H4 (cell line): ENCODE results near the gene PCNX1. TPM values are rescaled to one million over a fixed set of nuclear protein-coding genes. Genes with fewer than 3 reads are reported as not detected.

ENCODE experiments used
- DNase-seq: peaks from one replicate; pipeline ENCODE4 v3.0.0-alpha.2; 2015; ENCODE audit warnings: low spot score
- total RNA-seq: library from RNA; depleted of rRNA; stranded (reverse); fragments of >200 nt; shearing (Covaris generic); gene quantifications from 2 replicates; pipeline ENCODE4 v1.2.3, GENCODE V29; 2014

PCNX1 gene
- total RNA-seq, 1 experiment from 2014 or later, result 22.2 TPM

DNA sequence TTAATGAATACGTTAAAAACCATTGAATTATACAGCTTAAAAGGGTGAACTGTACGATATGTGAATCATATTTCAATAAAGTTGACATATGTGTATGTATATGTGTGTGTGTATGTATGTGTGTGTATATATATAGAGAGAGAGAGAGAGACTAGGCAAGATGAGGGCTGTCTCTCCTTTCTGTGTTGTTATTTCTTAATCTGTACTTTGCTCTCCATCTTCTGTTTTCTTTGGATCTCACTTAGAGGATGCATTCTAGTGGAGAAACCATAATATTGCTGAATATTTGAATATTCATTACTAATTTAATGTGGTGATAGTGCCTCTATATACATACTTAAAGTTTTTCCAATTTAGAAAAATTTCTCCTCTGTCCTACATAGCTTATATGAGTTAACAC is 50.5 kb downstream of the PCNX1 start:
- no peak for DNase-seq

DNA sequence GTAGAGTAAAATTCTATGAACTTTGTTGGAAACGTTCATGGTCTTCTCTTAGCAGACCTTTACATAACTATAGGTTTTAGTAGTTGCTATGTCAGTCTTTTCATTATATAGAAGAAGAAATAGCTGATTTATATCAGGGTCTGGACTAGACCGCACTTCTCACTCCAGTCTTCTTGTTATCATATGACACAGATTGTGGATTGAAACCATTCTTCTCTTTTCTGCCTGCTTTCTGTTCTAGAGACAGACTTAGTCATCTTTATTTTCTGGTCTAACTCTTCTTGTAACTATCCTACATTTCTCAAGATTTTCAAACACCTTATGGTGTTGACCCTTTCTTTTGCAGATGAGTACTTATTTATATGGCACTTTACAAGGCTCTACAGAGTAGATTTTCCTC is 55.7 kb downstream of the PCNX1 start:
- DNase-seq, result no peak

DNA sequence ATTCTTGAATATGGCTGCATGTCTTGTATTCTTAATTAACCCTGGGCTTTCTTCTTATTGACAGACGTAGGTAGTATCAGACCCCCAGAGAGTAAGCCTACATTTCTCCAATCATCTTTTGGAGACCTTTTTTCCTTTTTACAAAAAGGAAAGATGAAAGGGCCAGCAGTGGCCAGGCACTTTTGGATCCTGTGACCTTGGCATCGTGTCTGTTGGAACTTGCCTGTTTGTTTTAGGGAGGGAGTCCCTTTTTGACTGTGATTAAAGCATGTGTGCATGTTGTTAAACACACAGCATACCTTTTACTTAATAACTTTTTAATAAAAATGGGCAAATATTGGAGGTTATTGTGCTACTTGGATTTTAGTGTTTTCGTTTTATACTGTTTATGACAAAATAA is 57.2 kb downstream of the PCNX1 start:
- DNase-seq, result no peak

DNA sequence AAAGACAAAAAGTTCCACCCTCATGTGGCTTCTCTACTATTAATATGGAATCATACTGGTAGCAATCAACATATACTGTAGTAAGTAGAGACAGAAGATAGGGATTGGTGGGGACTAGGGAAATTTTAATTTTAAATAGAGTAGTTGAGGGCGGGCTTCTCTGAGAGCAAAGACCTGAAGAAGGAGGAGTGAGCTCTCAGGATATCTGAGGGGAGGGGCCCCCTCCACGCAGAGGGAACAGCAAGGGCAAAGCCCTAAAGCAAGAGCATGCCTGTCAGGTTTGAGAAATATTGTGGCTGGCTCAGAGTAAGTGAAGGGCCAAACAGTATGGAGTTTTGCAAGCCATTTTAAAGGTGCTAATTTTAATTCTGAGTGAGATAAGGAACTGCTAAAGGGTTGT is 64.3 kb downstream of the PCNX1 start:
- DNase-seq, result no peak

DNA sequence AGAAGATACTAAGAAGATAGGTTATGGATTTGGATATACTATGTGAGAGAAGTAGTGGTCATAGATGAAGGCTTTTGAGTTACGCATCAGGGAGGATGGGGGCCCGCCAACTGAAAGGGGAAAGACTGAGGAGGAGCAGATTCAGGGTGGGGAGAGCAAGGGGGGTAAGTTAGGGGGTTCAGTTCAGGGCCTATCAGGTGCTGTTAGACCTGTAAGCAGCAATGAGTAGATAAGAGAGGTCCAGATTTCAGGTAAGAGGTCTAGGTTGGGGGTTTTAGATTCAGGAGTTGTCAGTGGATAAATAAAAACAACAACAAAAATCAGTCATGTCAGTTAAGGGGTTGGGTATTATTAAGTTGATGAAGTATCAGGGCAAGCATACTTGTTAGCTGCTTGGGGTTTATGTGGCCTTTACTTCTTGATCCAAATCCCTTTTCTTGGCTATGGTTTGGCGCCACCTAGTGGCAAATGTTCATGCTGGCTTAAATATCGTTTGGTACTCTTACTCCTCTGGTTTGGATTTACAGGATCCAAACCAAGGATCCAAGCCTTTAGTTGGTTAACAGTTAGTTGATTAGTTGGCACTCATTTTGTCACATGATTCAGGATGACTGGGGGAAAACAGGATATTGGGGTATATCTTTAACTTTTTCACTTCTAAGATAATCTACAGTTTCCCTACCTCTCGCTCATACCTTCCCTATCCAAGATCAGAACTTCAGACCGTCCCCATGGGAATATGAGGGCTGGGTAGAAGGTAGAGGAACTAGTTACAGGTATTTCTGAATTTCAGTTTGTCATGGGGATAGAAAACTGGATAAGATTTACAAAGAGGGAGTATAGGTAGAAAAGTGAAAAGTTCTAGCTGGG is 65.1 kb downstream of the PCNX1 start:
- peak; percentile 69 for DNase-seq

DNA sequence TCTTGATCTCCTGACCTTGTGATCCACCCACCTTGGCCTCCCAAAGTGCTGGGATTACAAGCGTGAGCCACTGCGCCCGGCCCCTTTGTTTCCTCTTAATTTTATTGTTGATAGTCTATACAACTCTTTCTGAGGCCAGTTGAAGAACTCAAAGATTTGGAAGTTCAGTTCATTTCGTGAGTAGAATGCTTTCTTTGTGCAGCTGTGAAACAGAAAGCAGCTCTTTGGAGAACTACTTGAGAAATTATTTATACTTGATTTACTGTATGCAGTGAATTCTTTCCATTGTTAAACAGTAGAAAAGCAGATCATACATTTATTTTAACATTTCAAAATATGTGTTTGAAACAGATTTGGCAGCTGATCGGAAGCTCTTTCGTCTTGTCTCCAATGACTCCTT is 69.3 kb downstream of the PCNX1 start:
- no peak for DNase-seq

DNA sequence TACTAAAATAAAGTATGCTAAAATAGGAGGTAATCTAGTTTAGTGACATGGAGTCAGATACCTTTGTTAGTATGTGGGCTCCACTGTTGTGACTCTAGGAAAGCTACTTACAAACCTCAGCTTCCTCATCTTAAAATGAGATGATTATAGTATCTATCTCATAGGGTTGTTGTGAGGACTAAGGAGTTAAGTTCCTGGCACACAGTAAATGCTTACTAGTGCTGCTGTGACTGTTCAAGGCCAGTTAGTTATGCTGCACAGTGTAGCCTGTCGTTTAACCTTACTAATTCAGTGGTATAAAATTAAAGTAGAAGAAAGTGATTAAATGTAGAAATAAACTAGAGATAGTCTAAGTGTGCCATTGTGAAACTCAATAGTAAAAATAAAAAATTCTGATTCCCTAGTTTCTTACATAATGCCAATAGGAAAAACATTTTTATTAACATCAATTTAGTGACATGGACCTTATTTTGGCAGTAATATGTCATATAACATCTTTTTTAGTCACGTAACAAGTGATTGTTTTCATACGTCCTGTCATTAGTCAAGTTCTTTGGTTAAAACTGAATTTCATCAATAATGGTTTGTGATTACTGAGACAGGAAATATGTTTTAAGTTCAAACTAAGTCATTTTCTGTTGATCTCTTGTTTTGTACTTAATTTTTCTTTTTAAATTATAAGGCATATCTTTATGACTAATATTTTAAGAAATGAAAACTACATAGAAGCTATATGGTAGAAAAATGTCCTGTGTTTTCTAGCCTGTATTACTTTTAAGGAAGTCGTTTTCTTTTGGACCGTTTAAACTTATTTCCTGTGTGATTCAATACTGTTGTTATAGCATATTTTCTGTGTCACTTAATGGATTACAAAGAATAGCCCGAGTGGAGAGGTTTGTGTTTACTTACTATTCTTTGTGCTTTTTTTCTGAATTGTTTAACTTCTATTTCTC is 74.0 kb downstream of the PCNX1 start:
- no peak for DNase-seq

DNA sequence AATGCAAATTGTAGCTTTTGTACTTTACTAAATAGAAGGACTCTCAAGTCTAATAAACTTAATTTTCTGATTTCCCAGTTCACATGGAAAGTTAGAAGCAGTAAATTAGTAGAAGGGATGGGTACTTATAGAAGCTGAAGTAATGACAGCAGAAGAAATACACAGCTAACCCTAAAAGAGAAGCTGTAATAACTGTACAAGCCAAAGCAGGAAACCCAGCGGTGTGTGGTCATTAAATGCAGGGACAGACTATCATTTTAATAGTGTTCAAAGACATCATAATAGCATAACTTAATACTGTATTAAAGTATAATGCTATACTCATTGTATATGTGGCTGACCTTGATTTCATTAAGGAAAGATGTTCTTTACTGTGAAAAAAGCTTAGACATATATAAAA is 74.9 kb downstream of the PCNX1 start:
- DNase-seq, result no peak

DNA sequence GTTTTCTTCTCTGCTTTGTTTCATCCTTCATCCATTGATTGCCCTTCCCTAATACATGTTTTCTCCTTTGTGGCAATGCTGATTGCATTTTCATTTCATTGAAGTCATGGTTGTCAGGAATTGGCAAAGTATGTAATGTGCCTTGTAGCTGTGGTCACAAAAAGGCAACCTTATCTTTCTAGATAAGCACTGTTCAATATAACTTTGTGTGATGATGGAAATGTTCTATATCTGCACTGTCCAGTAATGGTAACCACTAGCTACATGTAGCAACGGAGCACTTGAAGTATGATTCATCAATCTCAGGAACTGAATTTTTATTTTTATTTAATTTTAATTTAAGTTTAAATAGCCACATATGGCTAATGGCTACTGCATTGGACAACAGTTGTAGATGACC is 79.8 kb downstream of the PCNX1 start:
- no peak for DNase-seq

DNA sequence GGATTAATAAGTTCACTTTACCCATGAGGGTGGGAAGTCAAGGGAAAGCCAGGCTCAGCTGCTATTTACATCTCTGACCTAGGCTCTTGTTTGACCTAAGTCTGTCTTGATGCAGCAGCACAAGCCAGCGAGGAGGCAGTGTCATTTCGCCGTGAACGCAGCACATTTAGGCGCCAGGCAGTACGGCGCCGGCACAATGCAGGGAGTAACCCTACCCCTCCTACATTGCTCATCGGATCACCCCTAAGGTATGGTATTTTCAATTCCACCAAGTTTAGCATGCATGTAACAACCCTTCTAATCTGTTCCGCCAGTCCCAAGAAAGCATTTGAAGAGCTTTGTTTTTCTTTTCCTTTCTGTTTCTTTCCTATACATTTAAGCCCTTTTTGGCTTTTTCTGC is 81.2 kb downstream of the PCNX1 start:
- no peak for DNase-seq

DNA sequence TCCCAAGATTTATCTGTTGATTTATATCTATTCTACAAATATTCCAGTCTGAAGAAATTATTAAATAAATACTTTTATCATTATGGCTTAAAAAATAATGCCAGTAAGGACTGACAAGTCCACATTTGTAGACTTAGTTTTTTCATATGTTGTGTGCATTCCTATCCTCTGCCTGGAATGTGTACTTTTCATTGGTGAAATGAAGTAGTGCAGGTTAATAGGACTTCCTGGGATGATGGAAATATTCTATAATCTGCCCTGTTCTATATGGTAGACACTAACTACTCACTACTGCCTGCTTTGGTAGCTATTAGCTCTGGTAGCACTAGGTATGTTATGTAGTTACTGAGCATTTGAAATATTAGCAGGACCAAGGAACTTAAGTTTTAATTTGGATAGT is 86.7 kb downstream of the PCNX1 start:
- no peak for DNase-seq

DNA sequence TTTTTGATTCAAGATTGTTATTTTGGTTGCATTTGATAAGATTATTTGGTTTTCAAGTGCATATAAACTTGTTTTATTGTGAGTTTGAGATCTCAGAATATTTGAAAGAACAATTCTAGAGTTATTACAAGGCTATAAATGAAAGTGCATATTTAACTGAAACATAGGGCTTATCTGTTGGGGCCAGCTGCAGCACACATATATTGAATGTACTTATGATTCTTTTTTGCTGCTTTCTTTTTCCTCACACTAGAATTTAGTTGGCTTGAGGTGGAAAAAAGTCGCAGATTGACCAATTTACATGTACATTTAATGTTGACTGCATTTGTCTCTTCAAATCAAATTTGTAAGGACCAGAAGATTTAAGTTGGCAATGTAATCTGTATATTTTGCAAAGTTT is 88.0 kb downstream of the PCNX1 start:
- DNase-seq, result no peak

DNA sequence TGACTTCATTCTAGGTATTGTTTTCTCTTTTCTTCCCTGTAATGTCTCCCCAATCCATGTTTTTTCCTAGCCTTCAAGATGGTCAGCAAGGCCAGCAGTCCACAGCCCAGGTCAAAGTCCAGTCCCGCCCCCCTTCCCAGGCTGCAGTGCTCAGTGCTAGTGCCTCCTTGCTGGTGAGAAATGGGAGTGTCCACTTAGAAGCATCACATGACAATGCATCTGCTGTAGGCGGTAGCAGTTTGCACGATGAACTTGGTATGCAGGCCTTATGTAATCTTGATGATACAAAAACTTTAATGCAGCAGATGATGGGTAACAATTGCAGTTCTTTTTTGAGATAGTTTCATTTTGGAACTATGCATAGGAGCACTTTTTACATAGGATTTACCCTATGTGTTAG is 88.4 kb downstream of the PCNX1 start:
- DNase-seq, result no peak

DNA sequence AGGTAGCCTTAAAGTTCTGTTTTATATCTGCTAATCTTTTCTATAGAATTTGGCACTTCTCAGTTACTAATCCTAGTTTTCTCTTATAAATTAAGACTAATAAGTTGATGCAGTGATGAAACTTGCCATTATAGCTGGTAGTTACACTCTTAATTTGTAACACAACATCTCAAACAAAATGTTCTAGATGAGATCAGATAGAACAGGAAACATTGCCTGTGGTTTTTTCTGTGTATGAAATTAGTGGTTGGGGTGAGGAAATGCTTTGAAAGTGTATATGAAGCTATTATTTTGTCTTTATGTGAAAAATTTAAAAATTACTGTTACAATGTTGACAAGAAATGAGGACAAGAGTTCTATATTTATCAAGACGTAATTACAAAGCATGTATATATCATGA is 91.9 kb downstream of the PCNX1 start:
- DNase-seq, result no peak

DNA sequence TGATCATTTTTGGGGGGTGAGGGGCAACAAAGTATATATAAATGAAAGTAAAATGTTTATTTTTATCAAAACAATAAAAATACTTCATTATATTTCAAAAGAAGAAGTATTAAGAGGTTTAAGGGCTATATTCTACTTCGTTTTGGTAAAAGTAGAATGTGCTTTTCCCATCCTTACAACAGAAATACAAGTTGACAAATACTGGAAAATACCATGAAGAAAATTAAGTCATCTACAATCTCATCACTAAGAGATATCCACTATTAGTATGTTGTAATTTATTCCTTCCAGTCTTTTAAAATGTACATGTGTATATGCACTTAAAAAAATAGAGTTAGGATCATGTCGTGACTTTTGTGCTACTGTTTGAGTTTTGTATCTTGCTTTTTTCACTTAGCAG is 92.8 kb downstream of the PCNX1 start:
- no peak for DNase-seq

DNA sequence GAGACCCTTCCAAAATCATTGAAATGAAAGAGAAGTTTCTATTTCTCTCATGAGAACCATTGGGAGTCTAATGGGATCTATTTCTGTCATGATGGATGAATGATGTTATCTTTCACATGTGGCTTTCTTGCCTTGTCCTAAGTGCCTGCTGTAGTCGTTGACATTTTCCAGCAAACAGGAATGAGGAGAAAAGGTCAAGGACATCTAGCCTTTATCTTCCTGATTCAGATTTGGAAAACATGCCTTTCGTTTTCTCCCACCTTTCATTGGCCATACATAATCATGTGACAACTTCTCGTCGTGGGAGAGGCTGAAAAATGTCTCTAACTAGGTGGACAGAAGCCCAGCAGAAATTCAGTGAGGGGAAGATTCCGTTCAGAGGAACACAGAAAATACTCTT is 94.5 kb downstream of the PCNX1 start:
- no peak for DNase-seq

DNA sequence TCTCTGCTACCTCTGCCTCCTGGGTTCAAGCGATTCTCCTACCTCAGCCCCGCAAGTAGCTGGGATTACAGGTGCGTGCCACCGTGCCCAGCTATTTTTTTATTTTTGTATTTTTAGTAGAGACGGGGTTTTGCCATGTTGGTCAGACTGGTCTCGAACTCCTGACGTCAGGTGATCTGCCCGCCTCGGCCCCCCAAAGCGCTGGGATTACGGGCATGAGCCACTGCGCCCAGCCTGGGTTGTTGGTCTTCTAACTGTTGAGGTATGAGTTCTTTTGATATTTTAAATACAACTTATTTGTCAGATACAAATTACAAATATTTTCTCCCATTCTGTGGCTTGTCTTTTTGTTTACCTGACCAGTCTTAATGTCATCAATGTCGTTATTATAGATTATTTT is 95.9 kb downstream of the PCNX1 start:
- no peak for DNase-seq

DNA sequence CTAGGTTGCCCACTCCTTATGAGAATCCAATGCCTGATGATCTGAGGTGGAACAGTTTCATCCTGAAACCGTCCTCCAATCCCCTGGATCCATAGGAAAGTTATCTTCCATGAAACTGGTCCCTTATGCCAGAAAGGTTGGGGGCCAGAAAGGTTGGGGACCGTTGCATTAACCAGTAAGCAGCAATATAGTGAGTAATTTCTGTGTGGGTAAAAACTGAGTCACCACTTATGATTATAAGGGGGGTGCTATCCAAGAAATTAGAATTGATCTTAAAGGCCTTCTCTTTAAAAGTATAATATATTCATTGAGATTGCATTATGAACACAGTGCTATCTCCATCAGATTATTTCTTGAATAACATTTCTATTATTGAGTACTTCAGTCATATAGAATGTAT is 97.2 kb downstream of the PCNX1 start:
- no peak for DNase-seq

DNA sequence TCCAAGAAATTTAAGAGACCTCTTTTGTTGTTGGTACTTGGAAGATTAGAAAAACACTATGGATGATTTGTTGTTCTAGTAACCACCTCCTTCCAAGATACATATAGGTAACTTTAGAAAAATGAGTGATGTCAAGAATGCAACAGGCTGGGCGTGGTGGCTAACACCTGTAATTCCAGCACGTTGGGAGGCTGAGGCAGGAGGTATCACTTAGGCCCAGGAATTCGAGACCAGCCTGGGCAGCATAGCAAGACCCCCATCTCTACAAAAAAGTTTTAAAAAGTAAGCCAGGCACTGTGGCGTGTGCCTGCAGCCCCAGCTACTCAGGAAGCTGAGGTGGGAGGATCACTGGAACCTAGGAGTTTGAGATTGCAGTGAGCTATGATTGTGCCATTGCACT is 97.8 kb downstream of the PCNX1 start:
- DNase-seq, result no peak

DNA sequence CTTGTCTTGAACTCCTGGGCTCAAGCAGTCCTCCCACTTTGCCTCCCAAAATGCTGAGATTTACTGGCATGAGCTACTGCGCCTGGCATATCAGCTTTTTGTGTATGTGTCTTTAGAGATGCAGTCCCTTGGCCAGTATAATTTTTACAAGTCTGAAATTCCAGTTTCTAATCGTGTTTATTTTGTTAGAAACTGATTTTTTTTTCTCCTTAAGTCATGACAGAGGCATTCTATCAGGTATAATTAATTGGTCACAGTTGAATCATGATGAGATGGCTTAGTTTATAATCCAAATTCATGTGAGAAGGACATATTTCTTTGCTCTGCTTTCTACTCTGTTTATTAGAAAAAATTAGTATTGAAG is 98.9 kb downstream of the PCNX1 start:
- no peak for DNase-seq

DNA sequence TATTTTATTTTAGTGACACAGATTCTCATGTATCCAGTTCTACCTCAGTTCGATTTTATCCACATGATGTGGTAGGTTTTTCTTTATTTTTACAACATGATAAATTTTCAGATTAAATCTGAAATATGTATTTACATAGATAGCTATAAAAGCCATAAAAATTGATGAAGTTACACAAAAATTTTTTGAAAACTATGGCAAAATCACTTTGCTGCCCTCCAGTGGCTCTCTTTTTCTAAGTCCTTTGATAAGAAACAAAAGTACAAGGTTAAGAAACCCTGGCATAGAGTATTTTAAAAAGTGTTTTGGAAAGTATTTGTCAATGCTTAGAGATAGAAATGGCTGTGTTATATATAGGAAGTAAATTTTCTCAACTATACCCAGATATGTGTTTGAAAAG is 104.2 kb downstream of the PCNX1 start:
- no peak for DNase-seq

DNA sequence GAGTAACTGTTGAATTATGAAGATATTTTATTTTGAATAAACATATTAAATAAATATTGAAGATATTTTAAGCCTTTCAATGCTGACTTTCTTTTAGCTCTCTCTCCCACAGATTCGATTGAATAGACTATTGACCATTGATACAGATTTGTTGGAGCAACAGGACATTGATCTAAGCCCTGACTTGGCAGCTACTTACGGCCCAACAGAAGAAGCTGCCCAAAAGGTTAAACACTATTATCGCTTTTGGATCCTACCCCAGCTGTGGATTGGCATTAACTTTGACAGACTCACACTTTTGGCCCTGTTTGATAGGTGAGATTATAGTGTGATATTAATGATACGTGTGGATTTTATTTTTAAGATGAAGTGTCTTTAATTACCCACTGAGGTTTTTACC is 105.6 kb downstream of the PCNX1 start:
- DNase-seq, result no peak

DNA sequence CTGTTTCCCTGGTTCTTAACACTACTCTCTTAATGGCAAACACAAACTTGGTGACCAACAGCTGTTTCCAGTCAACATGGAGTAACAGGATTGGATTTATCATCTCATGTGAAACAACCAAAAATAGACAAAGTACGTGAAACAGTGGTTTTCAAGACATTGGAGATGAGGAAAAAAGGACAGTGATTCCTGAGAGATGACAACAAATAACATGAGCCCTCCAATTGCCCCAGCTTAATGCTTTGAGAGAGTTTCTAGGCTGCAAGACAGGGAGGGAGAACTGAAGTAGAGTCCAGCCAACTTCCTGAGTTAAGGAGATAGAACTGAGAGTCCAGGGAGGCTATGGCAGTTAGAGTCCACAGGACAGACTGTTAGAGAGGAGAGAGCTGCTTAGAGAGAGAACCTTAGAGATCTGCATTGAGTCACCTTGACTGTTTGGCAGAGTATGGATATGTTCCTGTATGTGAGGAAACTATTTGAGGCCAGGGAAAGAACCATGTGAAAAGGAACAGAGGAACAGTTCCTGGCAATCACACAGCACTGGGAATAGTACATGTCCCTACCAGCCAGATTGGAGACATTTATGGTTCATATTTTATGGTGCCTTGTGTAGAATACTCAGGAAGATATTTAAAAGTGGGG is 106.4 kb downstream of the PCNX1 start:
- no peak for DNase-seq
